ENCODE results near the gene BAIAP2L2.

Gene BAIAP2L2

GRCh38 chr22:38065539-38065938 lies 44.9 kb downstream of the BAIAP2L2 start:
- no peak for DNase-seq (ENCODE audit: low read depth)
- H3K4me3 ChIP-seq (ENCODE audit: low read length), result no peak overlapping the region
- no peak for TF ChIP-seq CTCF (IDR thresholded peaks at IDR 0.05; ENCODE audit: insufficient read depth, low read depth, low read length, missing control alignments)

GRCh38 chr22:38062791-38063190 lies 47.7 kb downstream of the BAIAP2L2 start:
- H3K4me3 ChIP-seq (ENCODE audit: low read length), result no peak overlapping the region
- DNase-seq (ENCODE audit: low read depth), result no peak
- no peak for TF ChIP-seq CTCF (IDR thresholded peaks at IDR 0.05; ENCODE audit: insufficient read depth, low read depth, low read length, missing control alignments)

GRCh38 chr22:38056969-38057891 lies 53.3 kb downstream of the BAIAP2L2 start, which contains the start of gene PICK1:
Gene PICK1 (plus strand): TSS chr22:38057404. CDS start chr22:38057810, 406 bp downstream.
- no peak for TF ChIP-seq CTCF (IDR thresholded peaks at IDR 0.05; ENCODE audit: insufficient read depth, low read depth, low read length, missing control alignments)
- peak within 1 kb of the TSS; percentile 81 for H3K4me3 ChIP-seq (ENCODE audit: low read length)
- DNase-seq (ENCODE audit: low read depth), result peak; percentile 92

GRCh38 chr22:38051900-38052862 lies 58.3 kb downstream of the BAIAP2L2 start:
- peak; percentile 71 for TF ChIP-seq CTCF (IDR thresholded peaks at IDR 0.05; ENCODE audit: insufficient read depth, low read depth, low read length, missing control alignments)
- peak; percentile 70 for DNase-seq (ENCODE audit: low read depth)
- H3K4me3 ChIP-seq (ENCODE audit: low read length), result no peak overlapping the region

- H3K4me3 ChIP-seq (ENCODE audit: low read length), result no peak overlapping the region
- DNase-seq (ENCODE audit: low read depth), result no peak
- no peak for TF ChIP-seq CTCF (IDR thresholded peaks at IDR 0.05; ENCODE audit: insufficient read depth, low read depth, low read length, missing control alignments)
Measured at GRCh38 chr22:38051261-38051660, 59.2 kb downstream of the BAIAP2L2 start.

GRCh38 chr22:38050720-38051119 lies 59.8 kb downstream of the BAIAP2L2 start:
- no peak for TF ChIP-seq CTCF (IDR thresholded peaks at IDR 0.05; ENCODE audit: insufficient read depth, low read depth, low read length, missing control alignments)
- H3K4me3 ChIP-seq (ENCODE audit: low read length), result no peak overlapping the region
- DNase-seq (ENCODE audit: low read depth), result no peak
